IPS DF 19.7 (cell line): ENCODE data around the gene JTB.

Source experiments
- DNase-seq: peaks from one replicate; pipeline ENCODE4 v3.0.0-alpha.2; 2013; ENCODE audit warnings: low read depth, low spot score

The JTB gene

DNA sequence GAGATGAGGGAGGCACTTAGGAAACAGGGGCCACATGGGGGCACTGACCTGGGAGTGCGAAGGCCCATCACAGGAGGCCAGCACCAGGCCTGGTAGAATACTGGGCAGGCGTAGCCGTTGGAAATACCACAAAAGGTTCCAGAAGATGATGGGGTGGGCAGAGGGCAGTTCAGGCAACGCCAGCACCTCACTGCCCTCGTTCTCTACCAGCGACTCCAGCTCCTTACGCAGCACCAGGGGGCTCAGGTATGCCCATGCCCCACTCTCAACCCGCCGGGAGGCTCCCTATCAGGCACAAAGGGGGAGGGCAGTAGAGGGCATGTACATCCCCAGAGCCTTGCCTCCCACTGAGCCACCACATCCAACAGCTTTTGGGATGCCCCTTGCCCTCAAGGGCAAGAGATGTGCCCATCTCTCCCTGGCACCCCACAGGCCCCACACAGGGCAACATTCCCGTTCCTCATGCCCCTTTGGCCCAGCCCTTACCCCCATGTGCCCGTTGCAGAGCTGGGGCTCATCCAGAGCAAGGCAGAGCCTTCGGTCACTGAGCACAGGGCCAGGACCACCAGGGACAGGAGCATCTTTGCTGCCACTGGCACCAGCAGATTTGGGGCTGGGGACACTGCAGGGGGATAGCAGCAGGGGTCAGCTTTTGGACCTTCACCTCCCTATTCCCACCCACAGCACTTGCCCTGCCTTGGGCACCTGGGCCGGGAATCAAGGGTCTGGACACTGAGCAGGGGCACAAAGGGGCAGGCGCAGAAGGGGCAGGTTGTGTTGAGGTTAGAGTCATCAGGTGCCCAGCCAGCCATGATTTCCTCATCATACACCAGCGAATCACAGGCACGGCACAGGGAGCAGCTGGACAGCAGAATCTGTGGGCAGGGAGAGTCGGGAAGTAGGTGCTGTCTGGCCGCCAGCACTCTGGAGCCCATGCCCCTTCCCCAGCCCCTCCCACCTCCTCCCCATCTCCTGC lies 45.0 kb downstream of the JTB start:
- no peak for DNase-seq

DNA sequence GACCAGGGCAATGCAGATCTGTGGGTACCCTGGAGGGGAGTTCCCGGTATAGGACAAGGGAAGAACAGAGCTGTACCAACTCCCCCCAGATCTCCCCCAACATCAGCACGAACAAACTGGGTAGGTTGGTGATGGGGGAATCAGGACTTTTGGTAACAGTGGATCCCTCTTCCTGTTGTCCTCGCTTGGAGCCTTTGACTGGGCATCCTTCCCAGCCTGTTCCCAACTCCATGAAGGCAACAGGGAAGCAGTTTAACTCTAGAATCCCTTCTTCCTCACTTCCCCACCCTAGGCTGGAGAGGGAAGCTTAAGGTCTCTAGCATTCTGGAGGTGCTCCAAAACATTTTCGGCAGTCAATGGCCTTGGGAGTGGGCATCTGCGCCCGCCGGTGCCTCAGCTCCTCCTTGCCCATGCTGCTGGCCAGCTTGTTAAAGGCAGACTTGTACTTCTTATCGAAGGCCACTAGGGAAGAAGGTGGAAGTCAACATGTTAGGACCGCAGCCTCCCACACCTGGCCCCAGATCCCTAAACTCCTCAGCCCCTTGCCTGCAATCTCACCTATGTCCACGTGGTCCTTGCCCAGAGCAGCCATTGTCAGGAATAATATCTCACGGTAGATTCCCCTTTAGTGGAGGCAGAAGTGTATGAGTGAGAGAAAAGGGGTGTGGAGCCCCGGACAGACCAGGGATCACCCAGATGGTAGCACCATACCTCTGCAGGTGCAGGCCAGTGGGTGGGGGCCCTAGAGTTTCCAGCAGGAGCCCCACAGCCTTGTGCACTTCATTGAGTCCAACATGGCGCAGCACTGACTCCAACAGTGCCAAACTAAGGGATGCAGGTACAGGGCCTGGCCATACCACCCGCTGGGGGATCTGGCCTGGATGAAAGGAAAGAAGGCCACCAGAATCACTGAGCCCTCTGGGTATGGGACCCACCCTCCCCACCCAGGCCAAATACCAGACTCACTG lies 47.2 kb downstream of the JTB start:
- no peak for DNase-seq

DNA sequence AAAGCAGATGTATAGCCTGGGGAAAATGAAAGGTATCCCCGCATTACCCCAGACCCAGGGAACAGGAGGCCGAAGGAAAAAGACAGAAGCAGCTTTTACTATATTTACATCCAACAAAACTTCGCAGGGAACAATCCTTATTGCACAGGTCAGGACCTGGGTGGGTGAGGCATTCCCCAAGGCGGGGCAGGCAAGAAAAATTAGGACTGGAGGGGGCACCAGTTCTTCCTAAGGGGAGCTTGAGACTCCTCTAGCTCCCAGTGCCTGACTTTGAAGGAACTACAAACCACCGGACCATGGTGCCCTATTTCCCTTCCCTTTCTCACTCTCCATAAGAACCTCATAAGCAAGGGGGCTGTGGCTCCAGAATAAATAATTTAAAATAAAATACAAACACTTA lies 48.0 kb downstream of the JTB start:
- no peak for DNase-seq

DNA sequence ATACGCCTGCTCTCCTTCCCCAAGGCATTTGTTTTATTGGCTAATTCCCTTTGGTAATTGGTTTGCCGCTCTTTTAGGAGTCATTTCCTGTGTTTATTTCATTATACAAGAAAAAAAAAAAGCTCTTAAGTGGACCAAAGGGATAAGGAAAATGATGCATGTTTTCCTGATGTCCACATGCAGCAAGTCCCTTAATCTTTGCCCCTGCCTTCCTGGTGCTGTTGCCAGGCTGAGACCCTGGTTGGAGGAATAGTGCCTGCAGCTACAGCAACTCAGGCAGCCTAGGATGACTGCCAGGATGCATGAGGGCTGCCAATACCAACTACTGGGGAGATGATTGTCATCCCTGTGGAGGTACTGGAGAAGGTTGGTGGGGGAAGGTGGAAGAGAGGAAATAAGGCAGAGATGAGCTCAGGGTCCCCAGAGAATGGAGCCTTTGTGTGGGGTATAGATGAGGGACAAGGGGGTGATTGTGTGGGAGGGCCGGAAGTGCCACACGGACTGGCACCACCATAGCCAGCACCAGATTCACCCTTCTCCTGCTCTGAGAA lies 48.6 kb downstream of the JTB start:
- DNase-seq: no peak

DNA sequence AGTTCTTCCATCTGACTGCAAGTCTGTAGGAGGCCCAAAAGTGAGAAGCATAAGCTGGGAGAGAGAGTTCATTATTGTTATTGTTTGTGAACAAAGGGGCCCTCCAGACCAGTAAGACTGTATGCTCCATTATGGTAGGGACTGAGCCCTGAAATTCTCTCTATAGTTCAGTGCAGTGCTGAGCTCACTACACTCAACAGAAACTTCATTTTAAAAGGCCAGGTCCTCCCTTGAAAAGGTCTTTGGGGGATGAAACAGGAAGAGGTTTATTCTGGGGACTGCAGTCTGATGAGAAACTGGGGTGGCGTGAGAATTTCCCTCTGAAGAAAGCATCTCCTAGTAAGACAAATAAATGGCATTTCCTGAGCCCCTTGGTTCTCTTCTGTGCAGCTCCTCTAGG lies 49.2 kb downstream of the JTB start:
- no peak for DNase-seq

DNA sequence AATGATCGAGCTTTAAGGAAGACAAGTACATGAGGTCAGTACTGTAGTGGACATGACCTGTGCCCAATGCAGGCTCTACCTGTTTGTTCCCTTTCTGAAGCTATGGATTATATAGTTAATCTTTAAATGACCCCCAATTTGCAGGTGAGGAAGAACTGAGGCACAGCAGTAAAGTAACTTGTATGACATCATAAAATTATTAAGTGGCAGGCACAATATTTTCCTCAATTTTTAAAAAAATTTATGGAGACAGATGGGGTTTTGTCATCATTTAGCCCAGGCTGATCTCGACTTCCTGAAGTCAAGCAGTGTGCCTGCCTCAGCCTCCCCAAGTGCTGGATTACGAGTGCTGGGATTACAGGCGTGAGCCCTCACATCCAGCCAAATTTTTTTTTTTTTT lies 51.1 kb downstream of the JTB start:
- DNase-seq: no peak
